Keratinocyte (primary cell): ENCODE data around the gene R3HDM4. TPM values are rescaled to one million over a fixed set of nuclear protein-coding genes. Genes with fewer than 3 reads are reported as not detected.

Source experiments
- DNase-seq: peaks from one replicate; pipeline ENCODE4 v3.0.0-alpha.2; 2011; ENCODE audit warnings: low read depth, missing footprints, low spot score
- FAIRE-seq: peaks from 2 replicates; lab custom pipeline; 2011; peaks lifted over from hg19 to GRCh38; lab: Jason Lieb, UNC
- H2AFZ ChIP-seq: 2 replicates; pipeline ENCODE4 v1.6.0; 2012; ENCODE audit warnings: low read length, control low read depth, inconsistent platforms; ENCODE audit not compliant: control insufficient read depth
- H3K27ac ChIP-seq: 2 replicates; pipeline ENCODE4 v1.5.1; 2011; ENCODE audit warnings: low read length; ENCODE audit not compliant: control insufficient read depth, insufficient read depth
- H3K27me3 ChIP-seq: 3 replicates; pipeline ENCODE4 v1.6.0; 2011; ENCODE audit warnings: low read length; ENCODE audit not compliant: control insufficient read depth, insufficient read depth; ENCODE audit errors: extremely low read depth
- H3K36me3 ChIP-seq, 2 experiments: 2 replicates in 1 of 2; 3 replicates in 1 of 2; pipeline ENCODE4 v1.5.1; 2011; ENCODE audit warnings: low read length in 2 of 2, mild to moderate bottlenecking in 1 of 2; ENCODE audit not compliant: control insufficient read depth in 2 of 2, insufficient read depth in 2 of 2; ENCODE audit errors: extremely low read depth in 1 of 2
- H3K4me1 ChIP-seq: 3 replicates; pipeline ENCODE4 v1.5.1; 2011; ENCODE audit warnings: low read length; ENCODE audit not compliant: control insufficient read depth, insufficient read depth; ENCODE audit errors: extremely low read depth
- H3K4me2 ChIP-seq: 3 replicates; pipeline ENCODE4 v1.6.0; 2011; ENCODE audit warnings: low read depth, low read length; ENCODE audit not compliant: control insufficient read depth, insufficient read depth; ENCODE audit errors: extremely low read depth
- H3K4me3 ChIP-seq, 3 experiments: fragments of 200-600 bp in 1 of 3; sonication (generic) in 1 of 3; 2 replicates in 2 of 3; 3 replicates in 1 of 3; pipeline ENCODE4 v1.5.1; 2011 to 2016; ENCODE audit warnings: low read length in 3 of 3, mild to moderate bottlenecking in 3 of 3, control low read depth in 2 of 3, inconsistent platforms in 1 of 3, low read depth in 1 of 3, mixed read lengths in 1 of 3, mixed run types in 1 of 3, moderate library complexity in 1 of 3; ENCODE audit not compliant: control insufficient read depth in 2 of 3, insufficient read depth in 2 of 3; ENCODE audit errors: extremely low read depth in 1 of 3
- H3K79me2 ChIP-seq: 2 replicates; pipeline ENCODE4 v1.6.0; 2012; ENCODE audit warnings: low read length; ENCODE audit not compliant: control insufficient read depth, insufficient read depth
- H3K9ac ChIP-seq: 3 replicates; pipeline ENCODE4 v1.6.0; 2011; ENCODE audit warnings: low read length; ENCODE audit not compliant: control insufficient read depth, insufficient read depth; ENCODE audit errors: extremely low read depth
- H3K9me1 ChIP-seq: 3 replicates; pipeline ENCODE4 v1.6.0; 2011; ENCODE audit warnings: low read length; ENCODE audit not compliant: control insufficient read depth, insufficient read depth; ENCODE audit errors: extremely low read depth
- H3K9me3 ChIP-seq: 2 replicates; pipeline ENCODE4 v1.5.1; 2012; ENCODE audit warnings: low read depth, low read length; ENCODE audit not compliant: control insufficient read depth
- H4K20me1 ChIP-seq: 3 replicates; pipeline ENCODE4 v1.6.0; 2011; ENCODE audit warnings: low read length; ENCODE audit not compliant: control insufficient read depth, insufficient read depth; ENCODE audit errors: extremely low read depth
- CTCF ChIP-seq, 3 experiments: IDR thresholded peaks in 1 of 3; conservative IDR thresholded peaks in 1 of 3; optimal IDR thresholded peaks in 1 of 3; 2 replicates in 2 of 3; 3 replicates in 1 of 3; pipeline versions ENCODE3 to v1.5.1; 2011; ENCODE audit warnings: low read length in 3 of 3, mild to moderate bottlenecking in 3 of 3, moderate library complexity in 2 of 3, control low read depth in 1 of 3, inconsistent platforms in 1 of 3; ENCODE audit not compliant: insufficient read depth in 2 of 3; ENCODE audit errors: extremely low read depth in 1 of 3
- EZH2 ChIP-seq: IDR thresholded peaks from one replicate; pipeline ENCODE4 v1.6.1; 2012; ENCODE audit warnings: inconsistent platforms, mild to moderate bottlenecking, low read length, moderate library complexity
- dilution Hi-C: fragments of 300-500 bp; cut with MboI; formaldehyde crosslinking; loops from one replicate; pipeline ENCODE4 v1.7.0; 2020; ENCODE audit warnings: low sequenced_read_pairs; ENCODE audit not compliant: extremely low pct_ligation_motif_present
- polyA plus RNA-seq, 5 experiments: library from polyadenylated mRNA; depleted of rRNA in 3 of 5; stranded (reverse) in 3 of 5; stranded (forward) in 1 of 5; unstranded in 1 of 5; fragments of >200 nt; gene quantifications; 1 replicate in 1 of 5; 2 replicates in 3 of 5; 3 replicates in 1 of 5; pipeline versions ENCODE4 v1.2.1 to v1.2.3, GENCODE V29; 2011 to 2012; ENCODE audit warnings: missing spikeins in 2 of 5, low read depth in 1 of 5, low replicate concordance in 1 of 5

Gene R3HDM4
- polyA plus RNA-seq, 1 donor (not counting 4 experiments of a cell fraction or from before 2014, with no cell fraction given), result 33.5 TPM

DNA sequence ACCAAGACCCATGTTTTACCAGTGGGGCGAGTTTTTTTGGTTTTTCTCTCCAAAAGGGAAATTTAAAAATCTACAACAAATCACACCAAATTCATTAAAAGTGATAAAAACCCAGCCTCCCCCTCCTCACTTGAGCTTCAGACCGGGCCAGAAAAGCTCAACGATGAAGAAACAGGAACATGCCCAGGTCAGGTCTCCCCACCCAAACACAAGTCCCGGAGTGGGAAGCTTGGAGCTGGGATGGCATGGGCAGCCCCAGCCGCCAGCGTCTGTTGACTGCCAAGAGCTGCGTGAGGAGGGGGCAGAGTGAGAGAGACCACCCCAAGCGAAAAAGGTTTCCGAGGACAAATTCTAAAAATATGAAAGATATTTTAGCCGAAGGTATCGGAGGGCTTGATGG, 16.0 kb downstream of the R3HDM4 start:
- Histone ChIP-seq H3K36me3 (peaks cover 5 to 16% of the 10 kb centered on the region in 2 experiments), H3K4me1 (no peaks in the 10 kb centered on the region), H3K9me3 (no peaks in the 10 kb centered on the region), H3K9ac (no peak overlapping the region), H2AFZ (no peak overlapping the region), H4K20me1 (no peaks in the 10 kb centered on the region), H3K27ac (no peak overlapping the region), H3K9me1 (no peaks in the 10 kb centered on the region), H3K27me3 (no peaks in the 10 kb centered on the region), H3K4me2 (no peak overlapping the region), H3K79me2 (no peaks in the 10 kb centered on the region), H3K4me3 (no peak overlapping the region)
- no peak for TF ChIP-seq EZH2
- no peak for TF ChIP-seq CTCF (optimal IDR thresholded peaks at IDR 0.05 in 1 of 3, IDR thresholded peaks at IDR 0.05 in 1 of 3, conservative IDR thresholded peaks at IDR 0.05 in 1 of 3; ENCODE audit: extremely low read depth in 1 of 3, insufficient read depth in 2 of 3, low read length in 3 of 3)
- dilution Hi-C loops, result no loop called here
- no peak for DNase-seq
- no peak for FAIRE-seq

DNA sequence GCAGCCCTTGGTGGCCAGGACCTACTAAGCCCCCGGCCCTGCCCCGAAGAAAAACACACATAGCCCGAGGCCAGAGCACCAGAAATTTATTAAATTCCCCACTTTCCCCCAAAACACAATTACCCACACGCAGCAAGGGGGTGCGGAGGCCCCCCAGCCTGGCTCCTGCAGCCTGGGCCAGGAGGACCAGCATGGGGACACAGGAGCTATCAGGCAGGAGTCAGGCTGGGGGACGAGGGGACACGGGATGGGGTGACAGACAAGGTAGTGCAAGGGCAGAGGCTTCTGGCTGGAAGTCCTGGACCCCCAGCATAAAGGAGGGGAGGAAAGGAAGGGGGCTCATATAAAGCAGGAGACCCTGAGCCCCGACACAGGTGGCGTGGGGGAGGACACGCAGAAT, 16.6 kb downstream of the R3HDM4 start:
- TF ChIP-seq EZH2, result no peak
- no peak for TF ChIP-seq CTCF (optimal IDR thresholded peaks at IDR 0.05 in 1 of 3, IDR thresholded peaks at IDR 0.05 in 1 of 3, conservative IDR thresholded peaks at IDR 0.05 in 1 of 3; ENCODE audit: extremely low read depth in 1 of 3, insufficient read depth in 2 of 3, low read length in 3 of 3)
- Histone ChIP-seq H3K27me3 (no peaks in the 10 kb centered on the region), H3K4me2 (no peak overlapping the region), H3K27ac (no peak overlapping the region), H3K79me2 (no peaks in the 10 kb centered on the region), H3K9me1 (no peaks in the 10 kb centered on the region), H4K20me1 (no peaks in the 10 kb centered on the region), H3K4me1 (no peaks in the 10 kb centered on the region), H3K9ac (no peak overlapping the region), H3K9me3 (no peaks in the 10 kb centered on the region), H3K4me3 (no peak overlapping the region), H2AFZ (no peak overlapping the region), H3K36me3 (peaks cover 5 to 11% of the 10 kb centered on the region in 2 experiments)
- FAIRE-seq, result no peak
- no peak for DNase-seq
- dilution Hi-C loops, result no loop called here
